Panc1 (cell line): ENCODE data around the gene PFKL.

Experiments
- CTCF ChIP-seq: fragments of 450-650 bp; IDR thresholded peaks from 2 replicates; pipeline ENCODE4 v1.5.1; 2017; ENCODE audit warnings: mild to moderate bottlenecking
- POLR2AphosphoS5 ChIP-seq: IDR thresholded peaks from 2 replicates; pipeline ENCODE4 v1.6.1; 2012; ENCODE audit warnings: mild to moderate bottlenecking, low read depth, low read length, moderate library complexity
- REST ChIP-seq, 2 experiments: IDR thresholded peaks; 2 replicates each; pipeline ENCODE4 v1.6.1; 2011 to 2012; ENCODE audit warnings: low read depth in 2 of 2, control low read depth in 1 of 2, low read length in 1 of 2, mild to moderate bottlenecking in 1 of 2, moderate library complexity in 1 of 2; ENCODE audit not compliant: insufficient read depth in 1 of 2
- SIN3A ChIP-seq: IDR thresholded peaks from 2 replicates; pipeline ENCODE4 v1.6.1; 2012; ENCODE audit warnings: low read depth, mild to moderate bottlenecking, low read length, moderate library complexity, borderline replicate concordance; ENCODE audit not compliant: insufficient read depth
- TCF7L2 ChIP-seq: IDR thresholded peaks from 2 replicates; pipeline ENCODE4 v1.6.1; 2011; ENCODE audit warnings: mild to moderate bottlenecking, low read depth, low read length, inconsistent platforms

GRCh38 chr21:44365251-44365966, 65.6 kb downstream of the PFKL start:
- TF ChIP-seq CTCF (no peak), POLR2AphosphoS5 (no peak), REST (IDR thresholded peaks at IDR 0.05; ENCODE audit: insufficient read depth in 1 of 2, low read depth in 2 of 2, low read length in 1 of 2) (no peak), SIN3A (no peak), TCF7L2 (no peak)
